ENCODE results near the gene GSAP. TPM values are rescaled to one million over a fixed set of nuclear protein-coding genes. Genes with fewer than 3 reads are reported as not detected.
A peak's percentile ranks its signal among the peaks of the same experiment; 100 is the strongest.

The GSAP gene
- total RNA-seq, 1 donor from 2014 or later: 7.3 TPM

DNA sequence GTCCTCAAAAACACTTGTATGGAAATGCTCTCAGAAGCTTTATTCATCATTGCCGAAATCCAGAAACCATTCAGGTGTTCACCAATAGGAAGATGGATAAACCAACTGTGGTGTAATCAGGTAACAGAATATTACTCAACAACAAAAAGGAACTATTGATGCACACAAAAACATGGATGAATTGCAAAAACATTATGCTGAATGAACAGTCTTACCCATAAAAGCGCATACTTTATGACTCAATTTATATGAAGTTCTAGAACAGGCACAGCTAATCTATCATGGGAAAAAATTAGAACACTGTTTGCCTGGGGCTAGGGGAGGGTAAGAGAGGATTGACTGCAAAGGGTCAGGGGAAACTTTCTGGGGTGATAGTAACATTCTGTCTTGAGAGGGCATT is 26.9 kb upstream of the GSAP start:
- intact Hi-C loops (cut with DNase I): no loop called here
- DNase-seq (ENCODE audit: missing footprints) (no peak), ATAC-seq (no peak)

DNA sequence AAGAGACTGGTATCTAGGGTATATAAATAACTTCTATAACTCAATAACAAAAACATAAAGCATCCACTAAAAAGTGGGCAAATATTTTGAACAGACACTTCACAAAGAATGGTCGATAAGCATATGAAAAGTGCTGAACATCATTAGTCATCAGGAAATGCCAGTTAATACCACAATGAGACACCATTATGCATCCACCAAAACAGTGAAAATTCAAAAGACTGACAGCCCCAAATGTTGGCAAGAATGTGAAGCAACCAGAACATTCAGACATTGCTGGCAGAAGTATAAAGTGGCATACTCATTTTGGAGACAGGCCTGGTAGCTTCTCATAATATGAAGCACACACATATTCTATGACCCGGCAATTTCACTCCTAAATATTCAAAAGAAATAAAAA is 26.5 kb upstream of the GSAP start:
- intact Hi-C loops (cut with DNase I): no loop called here
- no peak for ATAC-seq
- no peak for DNase-seq (ENCODE audit: missing footprints)

DNA sequence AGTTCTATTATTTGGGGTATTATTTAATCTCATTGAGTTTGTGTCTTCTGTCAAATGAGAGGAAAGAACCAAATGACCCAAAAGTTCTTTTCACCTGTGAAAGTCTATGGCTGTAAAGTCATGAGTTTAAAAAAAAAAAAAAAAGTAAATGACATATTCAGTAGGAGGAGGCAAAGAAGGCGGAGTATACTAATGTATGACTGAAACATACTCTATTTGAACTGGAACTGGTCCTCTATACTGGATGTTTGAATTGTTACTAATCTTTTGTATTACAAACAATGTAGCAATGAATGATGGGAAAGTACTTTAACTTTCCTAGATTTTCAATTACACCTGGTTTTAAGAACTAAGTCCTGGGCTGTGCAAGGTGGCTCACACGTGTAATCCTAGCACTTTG is 24.9 kb upstream of the GSAP start:
- ATAC-seq (no peak), DNase-seq (ENCODE audit: missing footprints) (no peak)
- intact Hi-C loops (cut with DNase I): no loop called here

DNA sequence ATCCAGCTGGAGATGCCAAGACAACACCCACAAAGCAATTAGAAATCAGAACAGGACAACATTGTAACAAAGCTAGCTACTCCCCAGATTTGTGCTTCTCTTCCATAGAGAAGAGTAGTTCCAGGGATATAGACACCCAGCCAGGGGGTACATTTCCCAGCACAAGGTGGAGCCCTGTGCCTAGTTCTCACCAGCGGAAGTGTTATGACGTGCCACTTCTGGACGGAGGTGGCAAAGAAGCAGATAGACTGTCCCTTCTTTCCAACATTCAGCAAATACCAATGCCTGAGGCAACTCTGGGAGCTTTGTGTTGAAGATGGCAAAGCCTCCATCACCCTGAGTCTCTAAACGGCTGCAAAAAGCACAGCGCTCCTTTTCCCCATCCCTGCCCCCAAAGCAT is 23.4 kb upstream of the GSAP start:
- intact Hi-C loops (cut with DNase I): no loop called here
- DNase-seq (ENCODE audit: missing footprints) (no peak), ATAC-seq (peak; percentile 80)

DNA sequence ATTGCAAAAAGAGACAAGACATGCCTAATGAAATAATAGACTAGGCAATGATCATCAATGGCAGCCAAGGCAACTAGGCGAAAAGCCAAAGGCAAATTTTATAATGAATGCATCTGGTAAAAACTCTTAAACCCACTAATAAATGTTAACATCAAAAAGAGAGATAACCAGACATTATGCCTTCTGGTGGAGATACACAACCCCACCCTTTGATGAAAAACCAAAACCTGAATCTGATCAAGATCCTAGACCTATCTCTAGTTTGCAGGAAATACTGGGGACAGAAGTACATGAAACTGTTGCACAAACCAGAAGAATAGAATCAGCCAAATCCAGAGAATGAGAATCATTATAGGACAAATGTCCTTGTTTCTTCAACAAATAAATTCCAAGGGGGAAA is 22.0 kb upstream of the GSAP start:
- intact Hi-C loops (cut with DNase I): no loop called here
- no peak for DNase-seq (ENCODE audit: missing footprints)
- ATAC-seq: no peak

DNA sequence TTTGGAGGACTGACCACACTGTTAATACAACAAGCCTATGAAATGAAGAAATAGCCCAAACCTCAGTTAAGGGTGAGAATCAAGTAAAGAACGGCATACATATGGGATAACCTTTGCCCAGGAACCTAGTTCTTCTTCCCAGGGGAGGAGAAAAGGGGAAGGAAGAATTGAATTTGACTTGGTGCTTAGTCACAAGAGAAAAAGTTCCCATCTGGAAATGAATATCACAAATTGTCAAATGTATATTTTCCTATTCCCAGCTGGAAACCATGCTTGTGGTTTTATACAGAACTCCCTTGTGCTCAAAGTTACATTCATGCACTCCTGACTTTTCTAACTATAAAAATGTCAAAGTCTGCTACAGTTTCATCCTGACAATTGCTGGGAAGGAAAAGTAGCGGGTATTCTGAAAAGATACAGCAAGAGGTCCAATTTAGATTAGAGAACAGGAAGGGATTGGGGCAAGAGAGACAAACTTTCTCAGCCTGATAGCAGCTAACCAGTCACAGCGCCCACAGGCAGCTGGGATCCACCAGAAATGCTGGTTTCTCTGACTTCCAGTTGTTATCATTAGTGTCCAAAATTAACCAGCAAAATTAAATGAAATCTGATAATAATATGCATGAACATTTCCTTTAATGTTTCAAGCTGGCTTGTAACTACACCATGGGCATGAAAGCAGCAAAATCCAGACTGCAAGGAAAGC is 18.6 kb upstream of the GSAP start:
- intact Hi-C loops (cut with DNase I): no loop called here
- no peak for DNase-seq (ENCODE audit: missing footprints)

DNA sequence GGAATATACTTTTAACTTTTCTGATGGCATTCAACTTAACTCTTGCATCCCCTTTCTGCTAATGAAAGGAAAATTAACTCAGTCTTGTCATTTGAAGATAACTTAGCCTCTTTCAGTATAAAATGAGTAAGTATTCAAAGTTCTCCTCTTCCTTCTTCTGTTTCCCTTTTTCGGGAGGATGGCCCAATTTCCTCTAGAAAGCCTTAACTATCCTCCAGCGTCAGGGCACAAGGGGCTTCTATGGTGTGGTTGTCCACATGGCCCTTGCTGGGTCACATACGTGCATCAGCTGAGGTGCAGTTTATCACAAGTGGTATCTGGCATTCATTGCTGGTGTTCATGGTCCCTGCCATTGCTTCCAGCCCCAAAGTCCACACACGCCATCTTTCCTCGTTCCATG is 17.8 kb upstream of the GSAP start:
- ATAC-seq (no peak), DNase-seq (ENCODE audit: missing footprints) (no peak)
- intact Hi-C loops (cut with DNase I): no loop called here

More for the DNA sequence above, 18.6 kb upstream of the GSAP start:
- ATAC-seq: no peak

DNA sequence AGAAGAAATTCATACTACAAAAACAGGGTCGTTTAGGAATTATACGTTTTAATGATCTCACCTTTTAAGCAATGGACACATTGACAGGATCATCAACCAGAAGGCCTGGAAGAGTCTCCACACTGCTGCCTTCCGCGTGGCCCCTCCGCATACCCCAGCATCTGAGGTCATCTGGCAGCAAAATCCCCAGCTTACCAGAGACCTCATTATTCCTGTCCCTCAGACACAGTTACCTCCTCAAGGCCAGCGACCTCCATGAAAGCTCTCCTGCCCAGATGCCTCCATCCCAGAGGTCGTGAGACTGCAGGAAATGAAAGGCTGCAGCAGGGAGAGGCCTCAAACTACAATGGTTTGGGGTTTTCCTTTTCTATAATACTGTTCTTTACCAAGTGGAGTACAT is 14.8 kb upstream of the GSAP start:
- DNase-seq (ENCODE audit: missing footprints) (no peak), ATAC-seq (no peak)
- intact Hi-C loops (cut with DNase I): no loop called here

DNA sequence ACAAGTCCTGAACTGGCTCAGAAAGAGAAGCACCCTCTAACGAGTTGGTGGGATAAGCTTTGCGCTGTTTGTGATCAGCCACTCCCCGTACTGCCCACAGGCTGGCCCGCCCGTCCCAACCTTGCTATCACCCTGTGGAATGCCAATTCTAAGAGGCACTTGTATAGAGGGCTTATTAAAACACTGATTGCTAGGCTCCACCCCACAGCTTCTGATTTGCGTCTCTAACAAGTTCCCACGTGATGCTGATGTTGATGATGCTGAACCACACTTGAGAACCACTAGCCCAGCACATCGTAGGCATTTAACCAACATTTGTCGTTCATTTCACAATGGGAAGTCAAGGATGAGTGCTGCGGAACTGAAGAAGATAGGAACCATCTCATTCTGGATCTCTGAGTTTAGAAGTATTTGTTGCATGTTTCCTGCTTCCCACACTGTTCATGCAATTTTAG is 12.7 kb upstream of the GSAP start:
- intact Hi-C loops (cut with DNase I): no loop called here
- peak; percentile 78 for ATAC-seq

DNA sequence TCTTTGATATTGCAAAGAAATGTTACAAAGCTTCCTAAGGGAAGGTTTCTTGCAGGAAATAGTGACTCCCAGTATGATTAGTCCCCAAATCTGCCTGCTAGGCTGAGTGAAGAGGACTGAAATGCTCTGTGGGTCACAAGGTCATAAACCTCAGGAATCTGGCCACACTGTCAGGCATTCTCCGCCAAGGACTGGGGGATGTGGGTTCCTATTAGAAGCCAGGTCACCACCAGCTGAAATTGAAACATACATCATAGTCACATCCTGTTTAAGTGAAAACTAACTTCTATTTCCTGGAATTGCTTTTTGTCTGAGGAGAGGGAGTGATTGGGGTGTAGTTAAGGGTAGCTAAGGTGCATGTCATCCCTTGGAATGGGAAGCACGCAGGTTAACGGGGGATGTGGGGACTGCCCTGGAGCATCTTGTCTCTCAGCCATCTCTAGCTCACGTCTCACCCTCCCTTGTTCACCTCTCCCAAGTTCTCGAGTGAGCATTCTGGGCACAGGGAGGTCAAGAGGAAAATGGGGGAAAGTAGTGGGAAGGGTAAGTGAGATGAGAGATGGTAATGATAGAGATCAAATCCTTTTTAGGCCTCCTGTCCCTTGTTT is 12.0 kb upstream of the GSAP start:
- DNase-seq (ENCODE audit: missing footprints) (no peak), ATAC-seq (no peak)
- intact Hi-C loops (cut with DNase I): no loop called here

More for the DNA sequence above, 12.7 kb upstream of the GSAP start:
- no peak for DNase-seq (ENCODE audit: missing footprints)

DNA sequence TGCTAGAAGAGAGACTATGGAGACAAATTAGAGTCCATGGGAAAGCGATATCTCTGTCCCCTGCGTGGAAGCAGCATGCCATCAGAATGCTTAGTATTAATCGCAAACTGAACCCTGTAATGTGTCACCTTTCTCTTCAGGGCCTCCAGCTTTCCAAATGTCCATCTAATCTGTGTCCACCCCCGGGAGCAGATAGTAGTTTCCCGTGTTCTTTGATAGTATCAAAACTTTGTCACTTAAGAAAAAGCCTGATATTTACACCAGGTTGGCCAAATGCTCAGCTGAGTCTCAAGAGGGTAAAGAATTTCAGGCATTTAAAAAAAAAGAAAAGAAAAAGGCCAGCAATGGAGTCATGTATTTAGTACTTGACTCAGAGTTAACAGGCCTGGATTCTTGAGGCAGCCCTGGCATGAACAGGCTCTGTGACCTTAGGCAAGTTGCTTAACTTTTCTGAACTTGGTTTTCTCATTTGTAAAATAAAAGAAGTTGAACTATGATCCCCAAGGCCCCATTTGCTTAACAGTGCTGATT is 10.4 kb upstream of the GSAP start:
- ATAC-seq (no peak), DNase-seq (ENCODE audit: missing footprints) (no peak)
- intact Hi-C loops (cut with DNase I): no loop called here

DNA sequence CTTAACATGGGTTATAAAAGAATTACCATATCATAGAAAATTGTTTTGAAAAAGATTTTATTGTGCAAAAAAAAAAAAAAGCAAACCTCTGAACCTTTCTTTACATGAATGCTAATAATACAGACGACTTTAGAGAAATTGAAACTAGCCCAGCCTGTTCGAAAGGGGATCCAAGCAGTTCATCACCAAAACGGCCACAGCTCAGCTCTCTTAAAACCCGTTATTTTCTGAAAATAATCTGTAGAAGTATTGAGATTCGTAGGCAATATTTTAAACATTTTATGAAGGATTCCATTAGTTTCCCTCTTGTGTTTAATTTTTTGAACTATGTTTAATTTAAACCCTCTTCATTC is 9.9 kb upstream of the GSAP start:
- no peak for DNase-seq (ENCODE audit: missing footprints)
- intact Hi-C loops (cut with DNase I): no loop called here
- ATAC-seq: no peak

DNA sequence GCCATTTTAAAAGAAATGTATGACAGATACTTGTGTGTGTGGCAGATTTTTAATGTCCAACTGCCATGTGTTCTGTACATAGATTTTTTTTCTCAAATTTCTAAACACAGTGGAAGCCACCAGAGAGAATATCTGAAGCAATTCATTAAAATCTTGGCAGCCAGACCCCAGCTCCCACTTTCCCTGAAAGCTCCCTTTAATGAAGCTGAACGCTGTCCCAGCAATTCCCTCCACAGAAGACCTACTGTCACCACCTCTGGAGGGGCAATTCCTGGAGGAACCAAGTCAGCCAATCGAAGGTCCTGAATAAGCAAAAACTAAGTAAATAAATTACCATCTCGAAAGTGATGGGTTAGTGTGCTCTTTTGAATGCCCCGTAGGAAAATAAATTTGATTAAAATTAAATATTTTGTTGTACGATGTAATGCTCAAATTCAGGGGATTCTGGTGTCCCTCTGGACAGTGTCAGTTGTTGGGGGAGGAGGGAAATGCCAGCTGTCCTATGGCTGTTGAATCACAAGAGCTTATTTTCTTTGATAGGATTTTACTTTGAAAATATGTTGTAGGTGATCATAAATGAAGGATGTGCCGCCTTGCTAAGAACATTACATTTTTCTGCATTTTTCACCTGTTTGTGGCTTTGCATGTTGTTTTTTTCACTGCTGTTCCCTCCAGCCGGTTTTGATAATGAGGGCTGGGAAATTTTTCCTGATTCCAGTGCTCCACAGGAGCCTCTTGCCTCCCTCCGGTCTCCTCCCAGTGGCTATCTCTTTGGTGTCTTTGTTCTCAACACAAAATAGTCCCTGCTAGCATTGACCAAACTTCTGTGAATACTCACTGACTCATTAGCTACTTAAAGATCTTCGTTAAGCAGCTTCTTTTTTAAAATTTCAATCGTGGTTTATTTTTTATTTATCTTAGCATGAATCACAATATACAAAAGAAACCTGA is 9.2 kb upstream of the GSAP start:
- ATAC-seq: peak; percentile 43
- no peak for DNase-seq (ENCODE audit: missing footprints)
- intact Hi-C loops (cut with DNase I): no loop called here

DNA sequence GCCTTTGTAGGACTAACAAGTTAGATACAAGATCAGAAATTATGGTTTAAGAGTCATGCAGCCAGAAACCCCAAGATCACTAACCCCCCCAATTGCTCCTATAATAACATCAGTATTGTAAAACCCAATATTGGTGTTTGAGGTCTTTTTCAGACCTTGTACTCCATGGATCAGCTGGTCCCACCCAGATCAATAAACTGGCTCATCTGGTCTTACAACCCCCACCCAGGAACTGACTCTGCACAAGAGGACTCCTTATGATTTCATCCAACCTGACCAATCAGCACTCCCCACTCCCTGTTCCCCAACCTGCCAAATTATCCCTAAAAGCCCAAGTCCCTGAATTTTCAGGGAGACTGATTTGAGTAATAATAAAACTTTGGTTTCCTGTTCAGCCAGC is 6.4 kb upstream of the GSAP start:
- intact Hi-C loops (cut with DNase I): no loop called here
- ATAC-seq: no peak
- DNase-seq (ENCODE audit: missing footprints): no peak

DNA sequence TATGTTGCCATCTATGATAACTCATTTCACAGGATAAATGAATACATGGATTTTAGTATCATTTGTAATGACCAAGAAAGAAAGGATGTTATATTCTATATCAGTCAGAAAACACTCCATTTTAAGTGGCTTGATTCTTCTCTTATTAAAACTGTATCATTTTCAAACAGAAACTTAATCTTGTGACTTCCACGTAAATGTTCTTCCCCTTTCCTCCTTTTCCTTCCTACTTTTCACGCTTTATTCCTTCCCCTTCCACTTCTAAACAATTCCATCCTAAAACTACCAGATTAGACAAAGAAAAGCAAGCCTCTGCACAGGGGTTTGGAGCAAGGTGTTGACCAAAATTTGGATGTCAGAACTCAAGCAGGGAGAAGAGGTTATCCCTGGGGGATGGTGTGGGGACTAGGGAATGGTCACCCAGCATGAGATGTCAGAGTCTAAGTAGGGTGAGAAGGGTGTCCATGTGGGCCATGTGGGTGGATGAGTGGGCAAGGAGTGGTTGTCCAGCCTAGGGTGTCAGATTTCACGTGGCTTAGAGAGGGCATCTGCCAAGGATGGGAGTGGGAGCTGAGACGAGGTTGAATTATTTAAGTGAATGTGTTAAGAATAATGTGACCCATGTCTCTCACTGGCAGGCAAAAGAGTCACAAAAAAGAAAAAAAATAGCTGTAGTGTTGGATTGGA is 5.0 kb upstream of the GSAP start:
- intact Hi-C loops (cut with DNase I): no loop called here
- no peak for DNase-seq (ENCODE audit: missing footprints)
- no peak for ATAC-seq

DNA sequence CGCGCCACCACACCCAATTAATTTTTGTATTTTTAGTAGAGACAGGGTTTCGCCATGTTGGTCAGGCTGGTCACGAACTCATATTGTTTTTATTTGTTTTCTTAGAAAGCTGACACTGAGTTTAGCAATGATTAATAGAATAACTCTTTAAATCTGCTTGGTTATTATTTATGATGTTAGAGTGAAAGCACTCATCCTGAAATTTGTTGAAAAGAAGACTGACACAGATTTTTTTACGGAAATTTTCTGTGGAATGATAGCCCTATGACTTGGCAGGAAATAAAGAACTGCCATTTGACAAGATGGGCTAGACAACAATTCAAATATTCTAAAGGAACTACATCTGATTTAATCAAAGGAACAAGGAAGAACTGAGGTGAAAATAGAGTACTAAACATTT is 4.3 kb upstream of the GSAP start:
- intact Hi-C loops (cut with DNase I): no loop called here
- DNase-seq (ENCODE audit: missing footprints) (no peak), ATAC-seq (no peak)

DNA sequence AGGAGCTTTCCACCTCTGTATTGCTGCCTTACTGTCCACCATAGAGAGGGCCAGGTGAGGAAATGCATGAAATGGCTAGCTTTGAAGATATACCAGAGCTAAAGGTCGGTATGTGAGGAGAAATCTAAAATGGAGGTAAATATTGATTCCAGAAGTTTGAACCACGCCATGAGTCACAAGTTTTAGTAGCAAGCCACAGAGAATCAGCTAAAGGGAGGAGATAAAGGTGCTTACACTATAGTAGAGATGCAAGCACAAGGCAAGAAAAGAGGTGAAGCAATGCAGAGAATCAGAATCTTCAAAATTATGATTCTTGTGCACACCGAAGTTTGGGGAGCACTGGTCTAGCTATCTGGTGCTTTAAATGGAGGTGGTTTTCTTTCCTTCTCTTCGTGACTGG is 3.0 kb upstream of the GSAP start:
- ATAC-seq (no peak), DNase-seq (ENCODE audit: missing footprints) (no peak)
- intact Hi-C loops (cut with DNase I): loop anchor here (5.0 kb wide), 1 partner anchor 118 kb away; the partner anchor contains the start of gene PTPN12

DNA sequence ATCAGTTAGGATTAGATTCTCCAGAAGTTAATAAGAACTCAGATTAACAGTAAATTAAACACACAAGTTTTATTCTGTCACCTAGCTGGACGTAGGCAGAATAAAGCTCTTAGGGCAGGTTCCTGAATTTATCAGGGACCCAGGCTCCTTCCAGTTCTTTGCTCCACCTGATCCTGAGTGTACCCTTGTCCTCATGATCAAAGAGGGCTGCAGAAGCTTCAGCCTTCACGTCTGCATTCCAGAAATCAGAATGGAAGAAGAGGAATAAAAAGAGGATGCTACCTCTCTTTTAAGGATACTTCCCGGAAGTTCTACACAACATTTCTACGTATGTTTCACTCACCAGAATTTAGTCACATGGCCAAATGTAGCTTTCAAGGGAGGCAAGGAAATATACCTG is 1.7 kb upstream of the GSAP start:
- no peak for ATAC-seq
- intact Hi-C loops (cut with DNase I): loop anchor here (5.0 kb wide), 1 partner anchor 120 kb away; the partner anchor contains the start of gene PTPN12
- no peak for DNase-seq (ENCODE audit: missing footprints)

Measured in Right ventricle myocardium inferior (tissue), 1 donor.